ENCODE data around the gene ZNF546.
A peak's percentile ranks its signal among the peaks of the same experiment; 100 is the strongest.
"Not testable (repeated sequence)": the region's sequence is repeated elsewhere in the genome, so short reads cannot be mapped to it uniquely, and the experiment has no call there.

ZNF546 gene

GRCh38 chr19:39996811-39997637 lies at the start of gene ZNF546:
ZNF546 (plus strand) TSS chr19:39997060; CDS start chr19:39998327, 1,267 bp downstream.
- peak; percentile 94 for DNase-seq

GRCh38 chr19:39949026-39949747 lies 47.7 kb upstream of the ZNF546 start:
- no peak for DNase-seq

- no peak for DNase-seq
Measured at GRCh38 chr19:39951065-39951650, 45.7 kb upstream of the ZNF546 start.

GRCh38 chr19:39951686-39952085 lies 45.2 kb upstream of the ZNF546 start:
- DNase-seq, result no peak

- DNase-seq, result no peak
Measured at GRCh38 chr19:39953915-39954314, 42.9 kb upstream of the ZNF546 start.

GRCh38 chr19:39957886-39958285 lies 39.0 kb upstream of the ZNF546 start:
- not testable (repeated sequence) for DNase-seq

- not testable (repeated sequence) for DNase-seq
Measured at GRCh38 chr19:39958942-39959341, 37.9 kb upstream of the ZNF546 start.

GRCh38 chr19:39959407-39959806 lies 37.5 kb upstream of the ZNF546 start:
- not testable (repeated sequence) for DNase-seq

- DNase-seq, result no peak
Measured at GRCh38 chr19:39963898-39964297, 33.0 kb upstream of the ZNF546 start.

- no peak for DNase-seq
Measured at GRCh38 chr19:39966617-39967016, 30.2 kb upstream of the ZNF546 start.

GRCh38 chr19:39967561-39967960 lies 29.3 kb upstream of the ZNF546 start:
- no peak for DNase-seq

- no peak for DNase-seq
Measured at GRCh38 chr19:39968789-39969188, 28.1 kb upstream of the ZNF546 start.

- DNase-seq, result no peak
Measured at GRCh38 chr19:39969266-39969665, 27.6 kb upstream of the ZNF546 start.

GRCh38 chr19:39969681-39970424 lies 27.0 kb upstream of the ZNF546 start:
- peak; percentile 45 for DNase-seq

- no peak for DNase-seq
Measured at GRCh38 chr19:39970425-39970674, 26.5 kb upstream of the ZNF546 start.

GRCh38 chr19:39970675-39971379 lies 26.0 kb upstream of the ZNF546 start, which contains the start of gene PSMC4:
PSMC4 (plus strand) TSS chr19:39971165; CDS start chr19:39971203, 38 bp downstream.
- DNase-seq, result peak; percentile 99

GRCh38 chr19:39971380-39972035 lies 25.4 kb upstream of the ZNF546 start:
- no peak for DNase-seq

- no peak for DNase-seq
Measured at GRCh38 chr19:39974377-39975155, 22.3 kb upstream of the ZNF546 start.

GRCh38 chr19:39982883-39983282 lies 14.0 kb upstream of the ZNF546 start:
- DNase-seq, result no peak

- DNase-seq, result no peak
Measured at GRCh38 chr19:39983695-39984300, 13.1 kb upstream of the ZNF546 start.

GRCh38 chr19:39986643-39987042 lies 10.2 kb upstream of the ZNF546 start:
- DNase-seq, result no peak
